Glomerular visceral epithelial cell (primary cell): Measurements from ENCODE around the gene WNT3A.

Experiments used
- DNase-seq: peaks from one replicate; pipeline ENCODE4 v3.0.0-alpha.2; 2016; ENCODE audit errors: extremely low spot score

WNT3A gene

GRCh38 chr1:228031276-228031995 lies 24.6 kb downstream of the WNT3A start:
- DNase-seq, result no peak

- DNase-seq, result no peak
Observed at GRCh38 chr1:228032041-228032440, 25.2 kb downstream of the WNT3A start.

GRCh38 chr1:228033376-228033775 lies 26.6 kb downstream of the WNT3A start:
- DNase-seq, result no peak

- DNase-seq, result no peak
Observed at GRCh38 chr1:228034954-228035837, 28.4 kb downstream of the WNT3A start.

- no peak for DNase-seq
Observed at GRCh38 chr1:228035844-228036243, 29.0 kb downstream of the WNT3A start.

- no peak for DNase-seq
Observed at GRCh38 chr1:228036701-228037231, 30.0 kb downstream of the WNT3A start.

- DNase-seq, result peak; percentile 27
Observed at GRCh38 chr1:228037401-228038386, 30.9 kb downstream of the WNT3A start.

GRCh38 chr1:228038387-228039005 lies 31.7 kb downstream of the WNT3A start:
- no peak for DNase-seq

GRCh38 chr1:228039006-228039903 lies 32.5 kb downstream of the WNT3A start:
- no peak for DNase-seq

- DNase-seq, result no peak
Observed at GRCh38 chr1:228039986-228040385, 33.2 kb downstream of the WNT3A start.

GRCh38 chr1:228041316-228041715 lies 34.5 kb downstream of the WNT3A start:
- no peak for DNase-seq

- DNase-seq, result no peak
Observed at GRCh38 chr1:228042508-228042907, 35.7 kb downstream of the WNT3A start.

GRCh38 chr1:228043281-228043848 lies 36.6 kb downstream of the WNT3A start:
- peak; percentile 6 for DNase-seq

- no peak for DNase-seq
Observed at GRCh38 chr1:228044961-228045360, 38.2 kb downstream of the WNT3A start.

GRCh38 chr1:228045405-228045804 lies 38.6 kb downstream of the WNT3A start:
- no peak for DNase-seq

GRCh38 chr1:228045871-228046270 lies 39.1 kb downstream of the WNT3A start:
- no peak for DNase-seq

GRCh38 chr1:228046421-228047182 lies 39.8 kb downstream of the WNT3A start:
- DNase-seq, result no peak

- DNase-seq, result no peak
Observed at GRCh38 chr1:228047183-228047466, 40.3 kb downstream of the WNT3A start.

- DNase-seq, result no peak
Observed at GRCh38 chr1:228048120-228048519, 41.3 kb downstream of the WNT3A start.
